ENCODE data around the gene ABCB4.

DNA sequence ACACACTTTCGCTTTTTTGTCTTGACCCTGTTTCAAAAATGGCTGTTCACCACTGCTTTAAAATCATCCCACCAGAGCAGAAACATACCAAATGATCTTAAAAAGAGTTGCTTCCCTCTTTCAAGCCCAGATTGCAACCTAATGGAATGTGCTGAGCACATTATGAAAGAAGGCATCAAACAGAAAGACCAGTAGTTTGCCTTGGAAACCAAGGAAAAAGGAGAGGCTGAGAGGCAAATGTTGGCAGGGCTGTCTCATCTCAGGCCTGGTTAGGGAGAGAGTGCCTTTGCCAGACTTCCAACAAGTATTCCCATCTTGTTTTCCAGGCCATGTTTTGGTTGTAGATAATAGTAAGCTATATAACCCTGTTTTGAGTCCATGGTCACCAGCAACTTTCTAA lies 64.3 kb downstream of the ABCB4 start:
- TF ChIP-seq, protein P1, sequence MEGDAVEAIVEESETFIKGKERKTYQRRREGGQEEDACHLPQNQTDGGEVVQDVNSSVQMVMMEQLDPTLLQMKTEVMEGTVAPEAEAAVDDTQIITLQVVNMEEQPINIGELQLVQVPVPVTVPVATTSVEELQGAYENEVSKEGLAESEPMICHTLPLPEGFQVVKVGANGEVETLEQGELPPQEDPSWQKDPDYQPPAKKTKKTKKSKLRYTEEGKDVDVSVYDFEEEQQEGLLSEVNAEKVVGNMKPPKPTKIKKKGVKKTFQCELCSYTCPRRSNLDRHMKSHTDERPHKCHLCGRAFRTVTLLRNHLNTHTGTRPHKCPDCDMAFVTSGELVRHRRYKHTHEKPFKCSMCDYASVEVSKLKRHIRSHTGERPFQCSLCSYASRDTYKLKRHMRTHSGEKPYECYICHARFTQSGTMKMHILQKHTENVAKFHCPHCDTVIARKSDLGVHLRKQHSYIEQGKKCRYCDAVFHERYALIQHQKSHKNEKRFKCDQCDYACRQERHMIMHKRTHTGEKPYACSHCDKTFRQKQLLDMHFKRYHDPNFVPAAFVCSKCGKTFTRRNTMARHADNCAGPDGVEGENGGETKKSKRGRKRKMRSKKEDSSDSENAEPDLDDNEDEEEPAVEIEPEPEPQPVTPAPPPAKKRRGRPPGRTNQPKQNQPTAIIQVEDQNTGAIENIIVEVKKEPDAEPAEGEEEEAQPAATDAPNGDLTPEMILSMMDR (conservative IDR thresholded peaks at IDR 0.05) = no peak
- no peak for TF ChIP-seq EZH2 (IDR thresholded peaks at IDR 0.05; ENCODE audit: low read depth)

Measured in PC-9 (cell line).